T-helper 9 cell (primary cell): ENCODE data around the gene INPP4B.
A peak's percentile ranks its signal among the peaks of the same experiment; 100 is the strongest.

Source experiments
- DNase-seq: peaks from one replicate; pipeline ENCODE4 v3.0.0-alpha.2; 2020

INPP4B gene

DNA sequence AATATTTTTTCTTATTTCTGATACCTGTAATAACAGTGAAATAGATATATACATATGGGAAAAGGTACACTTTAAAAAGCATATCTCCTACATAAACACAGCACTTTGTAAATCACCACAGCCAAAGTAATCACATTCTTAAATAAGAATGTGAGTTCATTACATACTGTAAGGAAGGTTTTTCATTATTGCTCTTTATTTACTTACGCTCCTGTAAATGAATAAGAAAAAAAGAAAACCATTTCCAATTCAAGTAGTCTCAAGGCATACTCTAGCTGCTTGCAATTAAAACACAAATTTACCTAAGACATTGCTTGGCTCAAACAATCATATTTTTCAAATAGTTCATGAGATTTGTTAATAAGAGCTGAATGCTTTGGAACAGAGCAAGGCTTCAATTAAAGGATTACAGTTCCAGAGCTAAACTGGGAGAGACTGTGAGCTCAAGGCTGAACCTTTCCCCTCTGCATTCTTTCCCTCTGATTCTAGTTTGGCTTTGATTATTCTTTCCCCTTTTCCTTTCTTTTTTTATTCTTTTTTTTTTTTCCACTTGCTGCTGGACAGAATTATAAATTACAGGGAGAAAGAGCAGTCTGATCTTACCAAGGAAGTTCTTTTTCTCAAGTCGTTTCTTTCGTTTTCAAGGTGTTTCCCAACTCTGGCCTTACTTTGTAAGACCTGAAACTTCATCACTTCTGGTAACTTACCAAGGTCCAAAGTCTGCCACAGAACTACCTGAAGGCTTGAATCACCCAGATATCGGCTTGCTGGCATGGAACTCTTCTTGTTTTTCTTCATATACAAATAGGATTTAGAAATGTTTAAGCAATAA is 278.3 kb downstream of the INPP4B start:
- no peak for DNase-seq

DNA sequence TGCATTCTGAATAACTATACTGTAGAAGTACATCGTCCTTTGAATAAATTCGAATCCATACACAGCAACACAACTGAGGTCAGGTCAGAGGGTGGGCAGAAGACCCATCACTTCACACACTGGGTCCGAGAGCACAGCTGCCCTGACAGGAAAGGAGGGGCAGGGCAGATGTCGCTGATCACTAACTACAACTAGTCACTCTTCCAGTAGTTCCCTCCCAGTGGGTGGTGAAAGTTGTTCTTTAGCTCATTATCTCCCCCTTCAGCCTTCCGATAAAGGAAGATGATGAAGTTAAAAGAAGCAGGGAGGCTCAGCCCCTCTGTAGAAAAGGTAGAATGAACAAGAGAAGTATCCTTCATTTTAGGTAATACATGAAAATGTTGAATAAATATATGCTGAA is 278.9 kb downstream of the INPP4B start:
- DNase-seq = peak; percentile 17

- no peak for DNase-seq
Observed at GRCh38 chr4:142566777-142567176, 279.3 kb downstream of the INPP4B start.

DNA sequence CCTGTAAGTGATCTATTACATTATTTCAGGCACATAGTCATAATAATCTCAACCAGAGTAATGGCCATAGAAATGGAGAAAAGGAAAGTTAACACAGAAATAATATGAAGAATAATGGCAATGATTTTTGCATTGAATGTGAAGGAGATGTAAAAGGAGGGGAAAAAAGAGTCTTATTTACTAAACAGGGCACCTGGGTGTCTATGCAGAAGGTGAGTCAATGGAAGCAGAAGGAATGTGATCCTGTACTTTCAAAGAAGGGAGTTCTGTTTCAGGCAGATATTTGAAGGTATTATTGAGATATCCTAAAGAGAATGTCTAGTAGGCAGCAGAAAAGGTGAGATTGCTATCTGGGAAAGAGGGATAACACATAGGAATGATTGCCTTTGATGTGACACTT is 279.9 kb downstream of the INPP4B start:
- no peak for DNase-seq

GRCh38 chr4:142565771-142566170 is 280.3 kb downstream of the INPP4B start:
- no peak for DNase-seq

DNA sequence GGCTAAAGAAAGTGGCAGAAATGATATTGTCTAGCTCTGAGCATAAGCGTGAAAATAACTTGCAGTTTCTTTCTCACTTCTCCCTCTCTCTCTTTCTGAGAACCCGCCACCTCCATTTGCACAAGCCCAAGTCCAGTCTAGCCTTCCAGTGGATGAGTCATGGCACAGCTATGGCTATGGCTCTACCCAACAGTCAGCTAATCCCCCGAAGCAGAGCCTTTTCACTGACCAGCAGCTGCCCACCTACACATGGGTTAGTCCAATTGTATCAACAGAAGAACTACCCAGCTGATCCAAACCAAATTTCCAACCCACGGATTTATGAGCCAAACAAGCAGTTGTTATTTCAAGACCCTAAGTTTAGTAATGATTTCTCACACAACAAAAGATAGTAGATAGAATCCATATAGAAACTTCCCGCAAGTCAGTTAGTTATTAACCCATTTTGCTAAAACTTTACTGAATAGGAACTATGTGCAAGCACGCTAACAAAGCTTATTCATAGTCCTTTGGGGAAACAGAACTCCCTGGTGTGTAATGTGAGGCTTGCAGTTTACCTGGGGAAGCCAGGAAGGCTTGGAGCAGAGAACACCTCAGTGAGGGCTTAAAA is 282.3 kb downstream of the INPP4B start:
- DNase-seq = no peak

GRCh38 chr4:142559986-142560385 is 286.1 kb downstream of the INPP4B start:
- no peak for DNase-seq

DNA sequence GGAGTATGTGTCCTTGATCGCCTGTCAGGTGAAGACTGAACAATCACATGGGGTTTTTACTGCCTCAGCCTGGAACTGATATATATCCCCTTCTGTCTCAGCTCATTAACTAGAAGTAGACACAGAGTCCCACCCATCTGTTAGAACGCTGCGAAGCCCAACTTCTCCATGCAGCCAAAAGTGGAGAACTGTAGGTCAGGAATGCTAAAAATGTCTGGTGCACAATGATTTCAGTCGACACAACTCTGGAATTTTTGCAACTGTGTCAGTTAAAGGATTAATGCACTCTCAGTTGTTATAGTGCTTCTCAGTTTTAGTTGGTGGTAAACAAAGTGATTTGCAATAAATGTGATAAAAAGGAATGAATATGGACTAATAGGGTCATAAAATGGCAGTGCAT is 287.2 kb downstream of the INPP4B start:
- DNase-seq = no peak

GRCh38 chr4:142557239-142557801 is 288.8 kb downstream of the INPP4B start:
- no peak for DNase-seq

DNA sequence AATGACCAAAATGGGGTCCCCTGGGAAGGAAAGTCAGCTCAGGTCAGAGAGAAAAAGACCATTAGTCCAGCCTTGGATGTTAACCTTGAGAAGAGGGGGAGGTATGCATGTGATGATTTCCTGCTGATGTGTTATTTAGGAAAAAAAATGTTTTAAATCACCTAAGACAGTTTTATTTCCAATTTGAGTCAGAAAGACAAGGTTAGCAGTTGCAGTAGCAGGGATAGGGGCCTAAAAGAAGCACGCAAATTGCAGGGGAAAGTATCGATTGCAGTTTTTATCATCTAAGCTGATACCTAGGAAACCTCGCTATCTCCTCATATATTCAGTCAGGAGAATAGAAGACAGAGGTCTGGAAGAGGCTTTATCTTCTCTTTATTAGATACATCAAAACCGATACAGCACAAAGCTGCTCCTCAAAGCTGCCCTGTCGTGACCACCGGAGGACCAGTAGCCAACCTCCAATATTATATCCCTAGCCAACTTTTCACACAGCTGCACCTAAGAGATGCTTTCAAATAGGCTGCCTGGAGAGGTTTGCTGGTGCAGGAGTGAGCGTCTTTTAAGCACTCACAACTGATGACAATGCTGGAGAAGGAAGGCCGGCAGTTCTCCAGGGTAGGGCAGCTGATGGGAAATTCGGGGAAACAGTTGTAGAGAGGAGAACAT is 289.4 kb downstream of the INPP4B start:
- no peak for DNase-seq

DNA sequence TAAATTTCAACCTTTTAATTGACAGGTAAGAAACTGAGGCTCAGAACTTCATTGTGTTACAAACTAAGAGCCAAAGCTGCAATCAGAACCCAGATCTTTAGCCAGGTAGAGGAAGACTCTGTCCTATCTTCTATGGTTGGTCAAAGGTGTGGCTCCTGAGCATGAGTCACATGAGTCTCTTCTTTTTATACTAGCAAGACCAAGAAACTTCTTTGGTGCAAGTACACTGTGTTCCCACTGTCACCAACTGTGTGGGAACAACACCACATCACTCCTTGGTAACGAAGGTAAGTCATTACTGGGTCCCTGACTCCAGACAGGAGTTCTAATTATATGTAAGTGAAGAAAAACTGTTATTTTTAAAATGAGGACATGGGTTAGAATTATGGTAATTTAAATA is 290.1 kb downstream of the INPP4B start:
- DNase-seq = no peak

GRCh38 chr4:142554412-142554811 is 291.7 kb downstream of the INPP4B start:
- DNase-seq = no peak

DNA sequence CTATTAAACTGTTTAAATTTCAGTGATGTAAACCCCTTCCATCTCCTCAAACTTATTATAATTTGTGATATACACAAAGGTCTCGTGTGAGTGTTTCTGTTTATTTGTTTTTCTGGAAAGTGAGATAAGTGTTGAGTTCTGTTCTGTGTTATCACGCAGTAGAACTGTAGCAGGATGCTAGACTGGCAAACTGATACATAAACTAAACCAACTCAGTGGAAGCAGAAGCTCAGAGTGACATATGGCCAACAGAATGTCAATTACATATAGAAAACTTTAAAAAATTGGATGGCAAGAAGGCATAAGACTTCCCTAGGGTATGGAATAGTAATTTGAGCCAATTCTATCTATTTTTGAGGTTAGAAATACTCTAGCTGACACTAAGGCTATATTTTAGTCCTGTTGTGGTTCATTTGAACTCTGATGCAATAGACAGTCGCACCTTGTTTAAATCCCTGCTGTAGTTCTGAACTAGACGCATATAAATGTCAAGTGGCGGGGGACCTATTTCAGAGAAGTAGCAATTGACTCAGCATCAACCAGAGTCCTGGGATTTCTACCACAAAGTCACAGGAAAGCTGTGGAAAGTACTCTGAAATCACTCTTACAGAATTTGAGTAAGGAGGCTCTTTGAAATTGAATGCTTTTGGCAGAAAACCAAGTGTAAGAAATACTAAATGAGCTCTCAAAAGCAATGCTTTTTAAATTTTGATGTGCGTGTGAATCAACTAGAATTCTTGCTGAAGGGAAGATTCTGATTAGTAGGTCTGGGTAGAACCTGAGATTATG is 294.4 kb downstream of the INPP4B start:
- DNase-seq = no peak

- DNase-seq = no peak
Observed at GRCh38 chr4:142550965-142551364, 295.1 kb downstream of the INPP4B start.

DNA sequence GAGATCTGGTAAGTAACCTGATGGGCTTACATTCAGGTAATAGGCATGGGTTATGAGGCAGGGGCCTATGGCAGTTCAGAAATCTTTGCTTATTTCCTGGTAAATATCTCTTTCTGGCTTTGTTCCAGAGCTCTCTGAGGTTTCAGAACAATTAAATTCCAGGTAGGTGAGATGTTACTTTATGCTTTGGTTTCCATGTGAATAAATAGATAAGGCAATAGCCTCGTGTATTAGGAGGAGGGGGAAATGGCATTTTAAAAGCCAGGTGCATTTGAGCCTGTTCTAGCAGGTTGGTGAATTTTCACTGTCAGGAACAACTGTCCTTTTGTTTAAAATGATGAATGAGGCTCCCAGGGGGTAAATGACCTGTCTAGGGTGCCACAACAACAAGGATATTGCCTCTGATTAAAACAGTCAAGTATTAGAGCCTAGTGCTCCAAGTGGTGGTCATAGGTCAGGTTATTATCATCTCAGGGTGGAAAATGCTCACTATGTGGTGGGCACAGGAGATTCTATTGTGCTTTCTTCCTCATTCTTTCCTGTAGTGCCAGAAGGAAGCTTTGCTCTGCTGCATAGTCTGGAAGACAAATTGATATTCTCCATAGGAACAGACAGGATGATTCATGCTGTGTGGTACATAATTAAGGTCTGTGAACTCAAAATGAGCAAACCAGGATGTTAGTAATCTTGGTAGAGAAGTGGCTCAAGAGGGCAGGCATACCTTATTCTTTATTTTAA is 296.2 kb downstream of the INPP4B start:
- DNase-seq = no peak

DNA sequence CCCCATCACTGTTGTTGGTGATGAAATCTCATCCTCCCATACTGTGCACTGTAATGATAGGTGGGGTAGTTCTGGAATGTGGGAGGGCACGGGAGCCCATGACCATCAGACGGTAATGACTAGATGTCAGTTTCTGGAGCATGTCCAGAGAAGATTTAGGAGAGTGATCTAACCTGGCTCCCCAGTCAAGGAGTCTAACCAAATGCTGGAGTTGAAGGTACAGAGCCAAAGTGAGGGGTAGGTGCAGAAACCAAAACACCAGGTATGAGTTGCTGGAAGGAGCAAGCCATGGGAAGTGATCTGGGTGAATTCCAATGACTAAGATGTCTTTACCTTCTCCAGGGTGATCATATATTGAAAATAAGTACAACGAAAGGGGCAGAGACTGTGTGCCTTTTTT is 296.9 kb downstream of the INPP4B start:
- DNase-seq = no peak

- no peak for DNase-seq
Observed at GRCh38 chr4:142548491-142548890, 297.6 kb downstream of the INPP4B start.

GRCh38 chr4:142547974-142548373 is 298.1 kb downstream of the INPP4B start:
- DNase-seq = no peak

GRCh38 chr4:142544594-142544993 is 301.5 kb downstream of the INPP4B start:
- DNase-seq = no peak

DNA sequence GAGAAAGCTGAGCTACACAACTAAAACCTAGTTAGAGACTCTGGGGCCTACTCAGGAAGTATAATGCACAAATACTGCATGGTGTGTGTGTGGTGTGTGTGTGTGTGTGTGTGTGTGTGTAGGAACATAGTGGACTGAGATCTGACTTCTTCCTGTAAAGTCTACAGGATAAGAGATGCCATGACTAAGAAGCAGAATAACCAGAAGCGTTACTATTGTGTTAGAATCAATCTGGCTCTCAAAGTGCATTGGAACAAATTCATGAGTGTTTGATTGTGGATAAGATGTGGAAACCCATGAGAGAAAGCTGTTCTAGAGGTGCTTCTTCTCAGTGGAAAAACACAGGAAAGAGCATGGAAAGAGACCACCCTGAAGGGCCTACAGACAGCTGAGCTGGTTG is 302.1 kb downstream of the INPP4B start:
- DNase-seq = no peak

GRCh38 chr4:142540483-142540804 is 305.7 kb downstream of the INPP4B start:
- no peak for DNase-seq

GRCh38 chr4:142539796-142540482 is 306.2 kb downstream of the INPP4B start:
- no peak for DNase-seq
